PC-9 (cell line): Measurements from ENCODE around the gene BRI3. TPM values are rescaled to one million over a fixed set of nuclear protein-coding genes. Genes with fewer than 3 reads are reported as not detected.
A peak's percentile ranks its signal among the peaks of the same experiment; 100 is the strongest.

Experiments used
- BruUV-seq: library from RNA; stranded (reverse); fragments of 400-500 nt; replicated peaks from 2 replicates; lab custom pipeline; 2021; lab: Mats Ljungman, UMichigan
- CTCF ChIA-PET: fragments of 300-600 bp; sonication (Branson Sonifier 250); formaldehyde crosslinking; loops from one replicate; lab custom pipeline; 2022; ENCODE audit warnings: antibody characterized with exemption; lab: Charles Lee
- POLR2A ChIA-PET: fragments of 300-600 bp; sonication (Branson Sonifier 250); formaldehyde crosslinking; loops from one replicate; lab custom pipeline; 2022; ENCODE audit warnings: antibody characterized with exemption; ENCODE audit not compliant: unreplicated experiment; lab: Charles Lee
- DNase-seq, 2 experiments: peaks; one replicate each; pipeline versions ENCODE4 v3.0.0 to v3.0.0-alpha.2; 2015 to 2022; ENCODE audit warnings: mixed read lengths in 1 of 2
- H2AFZ ChIP-seq: fragments of 200-600 bp; sonication (generic); 2 replicates; pipeline ENCODE4 v1.8.1; 2017; ENCODE audit warnings: antibody characterized with exemption
- H3F3A ChIP-seq: fragments of 200-600 bp; sonication (generic); 2 replicates; pipeline ENCODE4 v1.8.1; 2017; ENCODE audit warnings: antibody characterized with exemption, mild to moderate bottlenecking, low read depth; ENCODE audit not compliant: insufficient read depth
- H3K27ac ChIP-seq: fragments of 200-600 bp; sonication (generic); 2 replicates; pipeline ENCODE4 v1.6.1; 2016; ENCODE audit warnings: mixed run types
- H3K27me3 ChIP-seq: fragments of 200-600 bp; sonication (generic); 2 replicates; pipeline ENCODE4 v1.6.1; 2016; ENCODE audit warnings: low read depth, mixed run types; ENCODE audit not compliant: insufficient read depth
- H3K36me3 ChIP-seq: fragments of 200-600 bp; sonication (generic); 2 replicates; pipeline ENCODE4 v1.6.1; 2016; ENCODE audit warnings: low read depth, mixed run types
- H3K4me1 ChIP-seq: fragments of 200-600 bp; sonication (generic); replicated peaks from 2 replicates; pipeline ENCODE4 v1.6.1; 2016; ENCODE audit warnings: mixed run types; ENCODE audit not compliant: insufficient read depth
- H3K4me2 ChIP-seq: fragments of 200-600 bp; sonication (generic); 2 replicates; pipeline ENCODE4 v1.6.1; 2017; ENCODE audit warnings: mixed run types
- H3K4me3 ChIP-seq: fragments of 200-600 bp; sonication (generic); 2 replicates; pipeline ENCODE4 v1.6.1; 2016; ENCODE audit warnings: mixed run types
- H3K79me2 ChIP-seq: fragments of 200-600 bp; sonication (generic); 2 replicates; pipeline ENCODE4 v1.6.1; 2017; ENCODE audit warnings: low read depth, mixed run types
- H3K9me2 ChIP-seq: fragments of 200-600 bp; sonication (generic); 2 replicates; pipeline ENCODE4 v1.8.1; 2017; ENCODE audit warnings: mild to moderate bottlenecking; ENCODE audit not compliant: insufficient read depth
- H3K9me3 ChIP-seq: fragments of 200-600 bp; sonication (generic); 2 replicates; pipeline ENCODE4 v1.8.1; 2016; ENCODE audit warnings: low read depth; ENCODE audit not compliant: insufficient read depth
- H4K20me1 ChIP-seq: fragments of 200-600 bp; sonication (generic); 2 replicates; pipeline ENCODE4 v1.8.1; 2017; ENCODE audit not compliant: insufficient read depth
- CTCF ChIP-seq: fragments of 200-600 bp; sonication (generic); conservative IDR thresholded peaks from 2 replicates; pipeline ENCODE4 v1.6.1; 2017; ENCODE audit warnings: mixed run types, antibody characterized with exemption, mild to moderate bottlenecking, moderate library complexity
- EZH2 ChIP-seq: fragments of 200-600 bp; sonication (generic); IDR thresholded peaks from 2 replicates; pipeline ENCODE4 v1.8.0; 2017; ENCODE audit warnings: antibody characterized with exemption, low read depth
- intact Hi-C: fragments of 100-400 bp; cut with micrococcal nuclease; formaldehyde crosslinking; loops from one replicate; pipeline ENCODE4 v1.10.0; 2022; ENCODE audit not compliant: unreplicated experiment
- total RNA-seq: library from RNA; stranded (reverse); gene quantifications from 2 replicates; pipeline ENCODE4 v1.2.3, GENCODE V29; 2021

The BRI3 gene
- total RNA-seq, 1 experiment from 2014 or later = 255 TPM

- ChIA-PET POLR2A (no interaction called here), CTCF (no interaction called here)
- Histone ChIP-seq H3F3A (no peaks in the 10 kb centered on the region), H3K4me2 (no peak overlapping the region), H3K4me3 (no peak overlapping the region), H3K36me3 (no peaks in the 10 kb centered on the region), H3K79me2 (no peaks in the 10 kb centered on the region), H3K9me3 (no peaks in the 10 kb centered on the region), H3K4me1 (no peaks in the 10 kb centered on the region), H3K9me2 (no peaks in the 10 kb centered on the region), H3K27ac (no peak overlapping the region), H4K20me1 (no peaks in the 10 kb centered on the region), H2AFZ (no peak overlapping the region), H3K27me3 (no peaks in the 10 kb centered on the region)
- TF ChIP-seq CTCF = no peak
- TF ChIP-seq EZH2 = no peak
- no peak for DNase-seq
- intact Hi-C loops = no loop called here
- no TSS peak for BruUV-seq
These were observed 48.7 kb upstream of the BRI3 start for GRCh38 chr7:98232799-98233198.

GRCh38 chr7:98233219-98234070 lies 48.0 kb upstream of the BRI3 start:
- H3K4me1 ChIP-seq = no peaks in the 10 kb centered on the region
- H3F3A ChIP-seq = no peaks in the 10 kb centered on the region
- intact Hi-C loops = no loop called here
- no peaks in the 10 kb centered on the region for H3K27me3 ChIP-seq
- no peak for DNase-seq
- no peak overlapping the region for H3K4me2 ChIP-seq
- H3K36me3 ChIP-seq = no peaks in the 10 kb centered on the region
- no TSS peak for BruUV-seq
- no peaks in the 10 kb centered on the region for H3K9me2 ChIP-seq
- H2AFZ ChIP-seq = no peak overlapping the region
- no peak for TF ChIP-seq CTCF
- TF ChIP-seq EZH2 = no peak
- no peaks in the 10 kb centered on the region for H3K9me3 ChIP-seq
- no peak overlapping the region for H3K4me3 ChIP-seq
- ChIA-PET POLR2A (no interaction called here), CTCF (interaction anchor here (0.6 kb wide), 1 partner anchor 36 kb away, joined by 5 read pairs; no protein-coding TSS in a partner anchor)
- no peak overlapping the region for H3K27ac ChIP-seq
- H3K79me2 ChIP-seq = no peaks in the 10 kb centered on the region
- H4K20me1 ChIP-seq = no peaks in the 10 kb centered on the region

GRCh38 chr7:98234429-98235147 lies 46.9 kb upstream of the BRI3 start:
- H3K27me3 ChIP-seq = no peaks in the 10 kb centered on the region
- no peaks in the 10 kb centered on the region for H3K36me3 ChIP-seq
- H3K27ac ChIP-seq = no peak overlapping the region
- no peaks in the 10 kb centered on the region for H4K20me1 ChIP-seq
- H3K79me2 ChIP-seq = no peaks in the 10 kb centered on the region
- no peak for DNase-seq
- ChIA-PET CTCF (interaction anchor here (0.6 kb wide), 1 partner anchor 832 kb away, joined by 10 read pairs; no protein-coding TSS in a partner anchor), POLR2A (no interaction called here)
- no peaks in the 10 kb centered on the region for H3F3A ChIP-seq
- TF ChIP-seq EZH2 (no peak), CTCF (no peak)
- H3K9me2 ChIP-seq = no peaks in the 10 kb centered on the region
- BruUV-seq = TSS peak; percentile 14
- no peak overlapping the region for H3K4me3 ChIP-seq
- no peak overlapping the region for H2AFZ ChIP-seq
- no peaks in the 10 kb centered on the region for H3K4me1 ChIP-seq
- H3K9me3 ChIP-seq = no peaks in the 10 kb centered on the region
- intact Hi-C loops = no loop called here
- H3K4me2 ChIP-seq = no peak overlapping the region
